Omental fat pad (tissue), 4 donors: ENCODE measurements around the gene ALKBH3. TPM values are rescaled to one million over a fixed set of nuclear protein-coding genes. Genes with fewer than 3 reads are reported as not detected.

Experiments
- ATAC-seq: fragments of 150-250 bp; one replicate; pipeline ENCODE4 v1.9.1; 2016; ENCODE audit warnings: mild to moderate bottlenecking, moderate library complexity; ENCODE audit not compliant: low FRiP score
- DNase-seq: peaks from one replicate; pipeline ENCODE4 v3.0.0-alpha.2; 2019; ENCODE audit warnings: low spot score
- total RNA-seq, 4 donors: library from RNA; depleted of rRNA; stranded (reverse); fragments of >200 nt; gene quantifications; one replicate each; pipeline ENCODE4 v1.1.0, GENCODE V29; 2016
- TF ChIP-seq, protein P1 (sequence below), 3 donors: fragments of 450-650 bp; IDR thresholded peaks; one replicate each; pipeline ENCODE4 v1.5.1; 2016 to 2017; ENCODE audit warnings: antibody characterized with exemption in 3 of 3, mild to moderate bottlenecking in 3 of 3, moderate library complexity in 2 of 3

ALKBH3 gene
- 10 to 100 TPM; 26.3 to 39.9 (median 29.6) TPM for total RNA-seq

DNA sequence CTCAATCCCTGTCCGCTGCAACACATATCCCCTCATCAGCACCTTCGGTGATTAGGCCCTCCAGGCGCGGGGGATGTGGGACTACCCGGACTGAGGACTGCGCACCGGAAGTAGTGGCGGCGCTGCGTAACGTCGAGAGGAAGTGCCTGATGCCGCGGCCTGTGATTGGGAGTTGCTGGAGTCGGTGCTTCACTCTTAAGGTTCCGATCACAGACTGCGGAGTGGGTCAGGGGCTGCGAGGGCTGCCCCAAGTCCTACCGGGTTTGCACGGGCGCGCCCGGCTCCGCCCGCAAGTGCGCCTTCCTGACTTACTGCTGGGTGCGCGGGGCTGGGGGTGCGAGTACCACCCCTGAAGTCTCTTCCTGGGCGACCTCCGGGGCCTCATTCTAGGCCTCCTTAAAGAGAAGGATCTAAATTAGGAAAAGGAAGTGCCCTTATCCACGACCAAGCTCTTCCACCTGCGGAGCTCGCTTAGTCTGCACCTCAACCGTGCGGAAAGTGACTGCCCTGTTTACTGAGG, at the start of gene ALKBH3:
TSS of gene ALKBH3 (plus strand) at position 192 of the 520 bp plus-strand sequence. CDS start 1,822 bp downstream, outside the sequence.
- TF ChIP-seq, protein P1, sequence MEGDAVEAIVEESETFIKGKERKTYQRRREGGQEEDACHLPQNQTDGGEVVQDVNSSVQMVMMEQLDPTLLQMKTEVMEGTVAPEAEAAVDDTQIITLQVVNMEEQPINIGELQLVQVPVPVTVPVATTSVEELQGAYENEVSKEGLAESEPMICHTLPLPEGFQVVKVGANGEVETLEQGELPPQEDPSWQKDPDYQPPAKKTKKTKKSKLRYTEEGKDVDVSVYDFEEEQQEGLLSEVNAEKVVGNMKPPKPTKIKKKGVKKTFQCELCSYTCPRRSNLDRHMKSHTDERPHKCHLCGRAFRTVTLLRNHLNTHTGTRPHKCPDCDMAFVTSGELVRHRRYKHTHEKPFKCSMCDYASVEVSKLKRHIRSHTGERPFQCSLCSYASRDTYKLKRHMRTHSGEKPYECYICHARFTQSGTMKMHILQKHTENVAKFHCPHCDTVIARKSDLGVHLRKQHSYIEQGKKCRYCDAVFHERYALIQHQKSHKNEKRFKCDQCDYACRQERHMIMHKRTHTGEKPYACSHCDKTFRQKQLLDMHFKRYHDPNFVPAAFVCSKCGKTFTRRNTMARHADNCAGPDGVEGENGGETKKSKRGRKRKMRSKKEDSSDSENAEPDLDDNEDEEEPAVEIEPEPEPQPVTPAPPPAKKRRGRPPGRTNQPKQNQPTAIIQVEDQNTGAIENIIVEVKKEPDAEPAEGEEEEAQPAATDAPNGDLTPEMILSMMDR (IDR thresholded peaks at IDR 0.05), result no peak
- DNase-seq, result peak; percentile 81
- peak; percentile 100 for ATAC-seq

DNA sequence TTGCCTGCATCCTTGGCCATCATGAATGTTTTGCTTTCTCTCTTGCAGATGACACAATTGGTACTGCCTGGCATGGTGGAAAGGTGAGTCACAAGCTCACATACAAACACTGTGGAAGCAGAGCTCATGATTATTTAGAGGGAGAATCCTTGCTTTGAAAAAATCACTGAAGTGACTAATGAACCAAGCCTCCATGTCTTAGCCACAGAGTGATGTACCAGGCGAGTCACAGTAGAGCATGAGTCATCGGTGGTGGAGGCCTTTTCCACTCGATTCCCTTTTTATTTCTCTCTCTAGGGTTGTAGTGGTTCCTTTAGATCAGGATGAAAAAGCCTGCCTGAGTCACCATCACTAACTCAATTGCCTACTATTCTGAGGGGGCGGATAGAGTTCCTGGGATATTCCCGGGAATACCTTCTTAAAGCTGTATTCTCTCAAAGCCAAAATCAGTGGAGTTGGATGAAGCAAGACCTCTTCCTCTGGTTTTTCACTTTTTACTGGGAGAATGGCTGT, 49.6 kb upstream of the ALKBH3 start:
- peak; percentile 96 for ATAC-seq
- peak; percentile 28 for DNase-seq
- TF ChIP-seq, protein P1 (IDR thresholded peaks at IDR 0.05), result no peak

DNA sequence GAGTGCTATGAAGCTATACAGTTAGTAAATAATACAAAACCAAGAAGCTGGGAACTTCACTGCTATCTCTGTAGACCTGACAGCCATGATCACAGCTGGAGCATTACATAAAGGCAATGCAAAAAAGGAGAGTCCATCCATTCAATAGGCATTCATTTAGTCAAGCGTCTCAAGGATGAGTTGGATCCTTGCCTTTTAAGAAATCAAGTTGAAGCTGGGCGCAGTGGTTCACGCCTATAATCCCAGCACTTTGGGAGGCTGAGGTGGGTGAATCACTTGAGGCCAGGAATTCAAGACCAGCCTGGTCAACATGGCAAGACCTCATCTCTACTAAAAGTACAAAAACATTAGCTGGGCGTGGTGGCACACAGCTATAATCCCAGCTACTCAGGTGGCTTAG, 48.1 kb upstream of the ALKBH3 start:
- no peak for ATAC-seq
- TF ChIP-seq, protein P1 (IDR thresholded peaks at IDR 0.05), result no peak
- no peak for DNase-seq

DNA sequence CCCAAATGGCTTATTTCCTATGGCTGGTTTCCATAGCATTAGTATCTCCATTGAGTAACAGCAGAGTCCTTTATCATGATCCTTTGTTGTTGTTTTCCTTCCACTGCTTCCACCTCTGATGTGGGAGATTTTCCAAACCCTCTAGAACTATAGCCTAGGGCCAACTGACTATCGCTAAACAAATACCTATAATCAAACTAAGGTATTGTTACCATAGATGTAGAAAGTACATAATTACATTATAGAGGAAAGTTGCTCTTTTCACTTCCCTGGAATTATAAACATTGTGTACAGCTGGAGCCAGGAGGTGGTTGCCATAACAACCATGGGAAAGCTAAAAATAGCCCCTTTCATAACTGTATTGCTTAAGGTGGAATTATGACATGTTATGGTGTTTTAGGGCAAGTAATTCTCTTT, 47.0 kb upstream of the ALKBH3 start:
- DNase-seq (no peak), ATAC-seq (no peak)
- TF ChIP-seq, protein P1 (IDR thresholded peaks at IDR 0.05), result no peak

DNA sequence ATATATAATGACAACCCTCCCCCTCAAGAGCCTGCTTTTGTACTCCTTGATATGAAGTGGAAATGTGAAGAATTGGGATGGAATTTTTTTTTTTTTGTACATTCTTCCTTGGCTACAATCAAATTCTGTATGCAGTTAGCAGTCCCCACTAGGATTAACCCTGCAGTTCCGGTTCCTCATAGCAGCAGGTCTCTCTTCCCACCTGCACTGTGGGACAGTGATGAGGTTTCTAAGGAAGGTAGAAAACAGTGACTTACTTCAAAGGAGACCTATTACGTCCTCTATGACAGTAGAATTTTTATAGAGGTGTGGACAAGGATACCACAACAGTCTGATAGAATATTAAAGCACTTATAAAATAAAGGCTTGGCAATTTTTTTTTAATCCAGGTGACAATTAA, 46.3 kb upstream of the ALKBH3 start:
- DNase-seq (no peak), ATAC-seq (no peak)
- TF ChIP-seq, protein P1 (IDR thresholded peaks at IDR 0.05), result no peak

DNA sequence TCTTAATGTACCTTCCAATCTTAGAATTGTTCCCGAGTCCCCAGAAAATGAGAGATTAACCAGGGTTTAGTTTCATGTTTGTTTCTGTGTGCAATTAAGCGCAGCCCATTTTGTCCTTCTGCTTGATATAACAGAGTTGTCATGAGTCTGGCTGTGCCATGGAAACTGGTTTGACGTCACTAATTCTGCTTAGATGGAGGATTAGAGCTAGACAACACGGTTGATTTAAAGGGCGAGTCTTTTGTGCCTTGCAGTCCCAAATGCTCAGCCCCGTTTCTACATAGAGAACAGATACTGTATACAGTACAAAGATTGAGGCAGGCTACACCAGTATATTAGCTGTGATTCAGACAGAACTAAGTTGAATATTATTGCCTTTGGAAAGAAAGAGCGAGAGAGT, 45.5 kb upstream of the ALKBH3 start:
- TF ChIP-seq, protein P1 (IDR thresholded peaks at IDR 0.05), result no peak
- ATAC-seq (no peak), DNase-seq (no peak)

DNA sequence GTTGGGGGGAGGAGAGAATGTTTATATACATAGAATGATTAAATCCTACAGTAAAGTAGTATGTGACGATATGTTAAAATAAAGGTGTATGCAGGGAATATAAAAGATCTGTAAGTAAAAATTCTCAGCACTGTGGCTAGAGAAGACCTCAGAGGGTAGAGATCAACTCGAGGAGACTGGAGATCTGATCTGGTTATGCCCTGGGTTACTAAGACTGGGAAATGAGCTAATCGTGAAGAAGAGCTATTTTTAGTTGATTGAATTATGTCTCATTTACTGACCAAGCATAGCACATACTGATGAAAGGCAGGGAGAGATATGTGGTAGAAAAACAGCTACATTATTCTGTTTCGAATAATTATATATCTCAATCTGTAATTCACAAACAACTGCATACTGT, 42.8 kb upstream of the ALKBH3 start:
- ATAC-seq, result no peak
- TF ChIP-seq, protein P1 (IDR thresholded peaks at IDR 0.05), result no peak
- DNase-seq, result no peak
